HG03565 (cell line): ENCODE measurements around the gene SPIRE2.
"Not testable (repeated sequence)": the region's sequence is repeated elsewhere in the genome, so short reads cannot be mapped to it uniquely, and the experiment has no call there.

Experiments used
- ATAC-seq: cut with Tn5 transposase; IDR thresholded peaks from one replicate; pipeline ENCODE4 v1.9.1; 2021; ENCODE audit warnings: mild to moderate bottlenecking, moderate library complexity; ENCODE audit not compliant: unreplicated experiment

The SPIRE2 gene

GRCh38 chr16:89834813-89835363, 6.6 kb downstream of the SPIRE2 start:
- ATAC-seq: not testable (repeated sequence)

DNA sequence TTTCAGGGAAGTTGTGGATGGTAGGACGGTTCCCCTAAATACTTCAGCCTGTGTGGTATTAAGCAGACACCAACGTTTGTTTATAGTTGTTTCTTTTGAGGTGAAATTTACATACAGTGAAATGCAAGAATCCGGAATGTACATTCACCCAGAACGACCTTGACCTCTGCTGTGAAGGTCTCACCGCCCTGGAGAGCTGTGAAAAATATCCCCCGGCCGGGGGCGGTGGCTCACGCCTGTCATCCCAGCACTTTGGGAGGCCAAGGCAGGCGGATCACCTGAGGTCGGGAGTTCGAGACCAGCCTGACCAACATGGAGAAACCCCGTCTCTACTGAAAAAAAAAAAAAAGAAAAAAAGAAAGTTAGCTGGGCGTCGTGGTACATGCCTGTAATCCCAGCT, 8.2 kb downstream of the SPIRE2 start:
- not testable (repeated sequence) for ATAC-seq

GRCh38 chr16:89837014-89837546, 8.8 kb downstream of the SPIRE2 start:
- ATAC-seq: no peak

GRCh38 chr16:89841275-89841674, 13.0 kb downstream of the SPIRE2 start:
- ATAC-seq: no peak

- no peak for ATAC-seq
Measured at GRCh38 chr16:89842471-89843408, 14.5 kb downstream of the SPIRE2 start.

DNA sequence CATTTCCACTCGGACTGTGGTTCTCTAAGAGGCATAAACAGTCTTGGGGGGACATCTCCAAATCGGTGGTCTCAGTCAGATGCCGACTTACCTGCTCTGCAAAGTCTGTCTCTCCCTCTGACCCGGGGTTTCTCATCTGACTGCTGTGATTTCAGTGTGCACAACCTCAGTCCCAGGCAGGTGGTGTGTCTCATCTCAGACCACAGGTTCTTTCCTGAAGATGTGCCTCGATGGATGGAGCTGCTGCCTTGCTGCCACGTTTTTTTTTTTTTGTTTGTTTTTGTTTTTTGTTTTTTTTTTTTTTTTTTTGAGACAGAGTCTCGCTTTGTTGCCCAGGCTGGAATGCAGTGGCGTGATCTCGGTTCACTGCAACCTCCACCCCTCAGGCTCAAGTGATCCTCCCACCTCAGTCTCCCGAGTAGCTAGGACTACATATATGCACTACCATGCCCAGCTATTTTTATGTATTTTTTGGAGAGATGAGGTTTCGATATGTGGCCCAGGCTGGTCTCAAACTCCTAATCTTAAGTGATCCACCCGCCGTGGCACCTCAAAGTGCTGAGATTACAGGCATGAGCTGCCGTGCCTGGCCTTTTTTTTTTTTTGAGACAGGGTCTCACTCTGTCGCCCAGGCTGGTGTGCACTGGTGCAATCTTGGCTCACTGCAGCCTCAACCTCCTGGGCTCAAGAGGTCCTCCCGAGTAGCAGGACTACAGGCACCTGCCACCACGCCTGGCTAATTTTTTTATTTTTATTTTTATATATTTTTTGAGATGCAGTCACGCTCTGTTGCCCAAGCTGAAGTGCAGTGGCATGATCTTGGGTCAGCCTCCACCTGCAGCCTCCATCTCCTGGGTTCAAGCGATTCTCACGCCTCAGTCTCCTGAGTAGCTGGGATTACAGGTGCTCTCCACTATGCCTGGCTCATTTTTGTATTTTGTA, 15.4 kb downstream of the SPIRE2 start:
- no peak for ATAC-seq

DNA sequence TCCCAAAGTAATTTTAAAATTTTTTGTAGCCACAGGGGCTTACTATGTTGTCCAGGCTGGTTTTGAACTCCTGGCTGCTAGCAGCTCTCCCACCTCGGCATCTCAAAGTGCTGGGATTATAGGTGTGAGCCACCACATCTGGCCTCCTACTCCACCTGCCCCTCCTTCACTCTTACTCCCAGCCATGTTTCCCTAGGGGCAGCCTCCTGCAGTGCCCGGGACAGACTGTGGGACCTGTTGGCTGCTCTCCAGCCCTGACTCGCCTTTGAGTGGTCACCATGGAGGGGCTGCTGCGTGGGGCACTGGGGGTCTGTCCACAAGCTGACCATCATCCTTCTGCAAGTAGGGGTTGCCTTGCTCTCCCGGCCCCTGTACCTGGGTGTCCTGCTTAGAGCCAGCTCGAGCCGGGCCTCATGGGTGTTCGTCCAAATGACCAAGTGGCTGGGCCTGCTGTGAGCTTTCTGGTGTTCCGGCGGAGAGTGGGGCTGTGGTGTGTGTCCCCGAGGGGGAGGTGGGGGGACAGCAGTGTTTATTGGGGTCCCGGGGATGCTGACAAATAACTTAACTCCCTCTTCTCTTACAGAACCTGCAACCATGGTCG, 16.6 kb downstream of the SPIRE2 start:
- ATAC-seq: no peak

DNA sequence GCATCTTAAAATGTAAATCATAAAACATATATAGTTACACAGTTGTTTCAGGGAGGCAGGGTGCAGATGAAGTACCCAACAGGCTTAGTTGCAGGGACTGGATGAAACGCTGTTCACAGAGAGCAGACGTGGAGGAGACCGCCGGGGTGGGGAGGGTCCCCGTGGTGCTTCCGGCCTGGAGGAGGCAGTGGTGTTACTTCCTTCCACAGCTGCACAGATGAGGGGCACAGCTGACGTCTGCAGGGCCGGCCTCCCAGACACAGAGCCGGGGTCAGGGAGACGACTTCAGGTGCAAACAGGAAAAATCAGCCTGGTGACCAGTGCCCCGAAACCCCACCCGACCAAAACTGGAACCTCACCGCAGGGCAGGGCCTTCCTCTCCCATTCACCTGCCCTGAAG, 17.1 kb downstream of the SPIRE2 start:
- ATAC-seq: no peak

GRCh38 chr16:89847051-89847939, 19.0 kb downstream of the SPIRE2 start:
- ATAC-seq: no peak

DNA sequence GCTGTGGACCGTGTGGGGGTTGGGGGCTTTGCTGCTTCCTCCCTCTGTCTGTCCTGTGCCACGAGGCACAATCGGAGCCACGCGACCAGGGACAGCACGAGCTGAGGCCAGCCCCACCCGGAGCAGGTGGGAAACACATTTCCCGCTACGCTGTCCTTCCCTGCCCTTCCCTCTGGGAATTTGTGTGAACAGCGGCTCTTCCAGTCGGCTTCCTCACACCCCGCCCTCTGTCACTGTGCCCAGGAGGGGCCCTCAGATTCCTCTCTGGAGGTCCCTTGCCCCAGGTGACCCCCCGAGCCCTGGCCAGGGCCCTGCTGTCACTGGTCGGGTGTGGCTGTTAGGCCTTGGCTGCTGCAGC, 19.6 kb downstream of the SPIRE2 start:
- ATAC-seq: no peak

DNA sequence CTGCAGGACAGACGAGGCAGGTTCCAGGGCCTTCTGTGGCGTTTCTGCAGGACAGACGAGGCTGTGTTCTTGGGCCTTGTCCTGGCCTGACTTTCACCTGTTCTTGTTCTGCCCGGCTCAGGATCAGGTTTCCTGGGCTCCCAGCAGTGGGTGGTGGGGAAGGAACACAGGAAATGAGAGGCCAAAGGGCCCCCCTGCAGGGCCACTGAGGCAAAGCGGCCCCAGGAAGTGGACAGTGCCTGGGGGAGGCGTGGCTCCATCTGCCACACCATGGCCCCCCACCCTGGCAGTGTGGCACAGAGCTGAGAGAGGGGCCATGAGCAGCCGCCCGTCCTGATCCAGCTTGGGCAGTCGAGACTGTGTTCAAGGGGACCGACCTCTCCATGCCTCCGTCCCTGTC, 20.7 kb downstream of the SPIRE2 start:
- no peak for ATAC-seq

- ATAC-seq: no peak
Measured at GRCh38 chr16:89853306-89853993, 25.2 kb downstream of the SPIRE2 start.

DNA sequence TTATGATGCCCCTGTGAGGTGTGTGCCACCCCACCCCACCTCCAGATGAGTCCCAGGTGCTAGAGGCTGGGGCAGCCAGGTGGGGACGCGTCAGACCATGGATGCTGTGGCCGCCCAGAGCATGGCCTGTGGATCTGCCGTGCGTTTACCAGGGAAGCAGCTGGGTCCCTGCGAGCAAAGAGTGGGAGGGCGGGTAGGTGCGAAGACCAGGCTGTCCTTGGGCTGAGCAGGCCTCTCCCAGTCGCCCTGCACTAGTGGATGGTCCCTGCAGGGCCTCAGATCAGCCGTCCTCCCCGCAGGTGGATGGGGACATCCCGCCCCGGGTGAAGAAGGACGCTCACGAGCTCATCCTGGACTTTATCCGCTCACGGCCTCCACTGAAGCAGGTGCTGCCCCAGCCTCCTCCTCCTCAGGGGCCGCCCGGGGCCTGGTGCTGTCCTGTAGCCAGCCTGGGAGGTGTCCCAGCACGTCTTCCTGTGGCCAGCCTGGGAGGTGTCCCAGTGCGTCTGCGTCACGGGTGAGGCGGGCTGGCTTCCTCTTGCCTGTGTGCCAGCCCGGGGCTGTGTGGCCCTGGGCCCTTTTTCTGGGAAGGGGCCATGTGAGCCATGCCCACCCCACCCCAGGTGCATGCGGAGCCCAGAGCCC, 27.1 kb downstream of the SPIRE2 start:
- ATAC-seq: no peak

- no peak for ATAC-seq
Measured at GRCh38 chr16:89855986-89856385, 27.7 kb downstream of the SPIRE2 start.

DNA sequence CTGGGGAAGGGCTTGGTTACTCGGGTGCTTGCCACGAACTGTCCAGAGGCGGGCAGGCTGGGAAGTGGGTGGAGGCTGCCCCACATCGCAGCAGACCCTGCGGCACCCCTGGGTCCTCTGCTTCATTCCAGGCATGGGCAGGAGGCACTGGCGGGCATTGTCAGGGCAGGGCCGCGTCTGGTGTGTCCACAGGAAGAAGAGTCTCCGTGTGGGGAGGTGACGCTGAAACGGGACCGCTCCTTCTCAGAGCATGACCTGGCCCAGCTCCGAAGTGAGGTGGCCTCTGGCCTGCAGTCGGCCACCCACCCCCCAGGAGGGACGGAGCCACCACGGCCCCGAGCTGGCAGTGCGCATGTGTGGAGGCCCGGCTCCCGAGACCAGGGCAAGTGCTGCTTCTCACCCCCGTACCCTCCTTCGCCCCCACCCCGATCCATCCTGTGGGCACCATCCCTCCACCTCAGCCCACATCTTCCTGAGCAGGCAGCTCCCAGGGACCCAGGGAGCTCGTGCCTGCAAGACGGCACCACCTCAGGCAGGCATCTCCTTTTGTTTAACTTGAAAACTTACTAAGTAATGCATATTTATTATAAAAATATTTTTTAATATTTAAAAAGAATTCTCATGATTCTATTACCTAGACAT, 30.8 kb downstream of the SPIRE2 start:
- no peak for ATAC-seq

GRCh38 chr16:89859615-89860007, 31.3 kb downstream of the SPIRE2 start:
- ATAC-seq: no peak

DNA sequence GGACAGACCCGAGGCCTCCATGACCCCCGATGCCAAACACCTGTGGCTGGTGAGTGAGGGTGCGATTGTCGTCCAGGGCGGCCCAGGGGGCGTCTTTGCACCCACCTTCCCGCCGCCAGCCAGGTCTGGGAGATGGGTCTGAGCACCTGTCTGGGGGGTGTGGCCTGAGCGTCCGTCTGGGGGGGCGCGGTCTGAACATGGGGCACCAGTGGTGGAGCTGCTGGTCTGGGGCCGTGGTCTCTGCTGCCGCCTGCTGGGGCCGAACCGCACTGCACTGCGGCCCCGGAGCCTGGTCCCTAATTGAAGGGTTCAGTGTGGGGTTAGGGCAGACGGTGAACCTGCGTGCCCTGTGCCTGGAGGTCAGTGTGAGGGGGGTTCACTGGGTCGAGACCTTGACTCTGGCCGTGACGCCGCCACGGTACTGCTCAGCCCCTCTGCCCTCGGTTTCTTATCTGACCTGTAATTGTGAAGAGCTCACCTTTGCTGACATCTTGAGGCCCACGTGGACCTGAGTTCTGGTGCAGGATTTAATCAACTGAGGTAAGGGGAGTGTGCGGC, 32.6 kb downstream of the SPIRE2 start:
- no peak for ATAC-seq

DNA sequence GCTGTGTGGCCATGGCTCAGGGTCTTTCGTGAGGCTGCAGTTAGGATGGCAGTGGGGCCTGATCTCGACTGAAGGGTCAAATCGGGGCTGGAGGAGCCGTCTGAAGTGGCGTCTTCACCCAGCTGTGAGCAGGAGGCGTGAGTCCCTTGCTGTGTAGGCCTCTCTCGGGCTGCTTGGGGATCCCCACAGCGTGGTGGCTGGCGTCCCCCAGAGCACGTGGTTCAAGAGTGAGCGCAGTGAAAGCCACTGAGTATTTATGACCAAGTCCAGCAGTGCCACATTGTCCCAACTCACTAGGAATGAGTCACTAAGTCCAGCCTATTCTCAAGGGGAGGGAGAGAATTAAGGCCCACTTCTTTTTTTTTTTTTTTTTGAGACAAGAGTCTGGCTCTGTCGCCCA, 33.4 kb downstream of the SPIRE2 start:
- ATAC-seq: no peak
